ENCODE results near the gene HSD17B13. TPM values are rescaled to one million over a fixed set of nuclear protein-coding genes. Genes with fewer than 3 reads are reported as not detected.

The HSD17B13 gene
- total and polyA plus RNA-seq, 2 experiments from 2014 or later = 0.18 TPM; not detected in 1

- no peak for DNase-seq (ENCODE audit: low read depth in 1 of 2, low spot score in 1 of 2)
- Histone ChIP-seq H3K36me3 (peaks cover 4% of the 10 kb centered on the region), H3K27me3 (no peaks in the 10 kb centered on the region), H3K9me3 (ENCODE audit: low read depth) (no peaks in the 10 kb centered on the region), H3K27ac (no peak overlapping the region), H3K4me3 (no peak overlapping the region), H3K4me1 (ENCODE audit: low read depth) (no peaks in the 10 kb centered on the region)
- TF ChIP-seq CTCF (IDR thresholded peaks at IDR 0.05; ENCODE audit: low read depth, low read length) = no peak
These were observed 37.8 kb upstream of the HSD17B13 start for GRCh38 chr4:87360338-87360935.

- H3K9me3 ChIP-seq (ENCODE audit: low read depth) = no peaks in the 10 kb centered on the region
- H3K4me1 ChIP-seq (ENCODE audit: low read depth) = no peaks in the 10 kb centered on the region
- H3K27ac ChIP-seq = no peak overlapping the region
- H3K36me3 ChIP-seq = no peaks in the 10 kb centered on the region
- no peak for TF ChIP-seq CTCF (IDR thresholded peaks at IDR 0.05; ENCODE audit: low read depth, low read length)
- H3K27me3 ChIP-seq = no peaks in the 10 kb centered on the region
- no peak for DNase-seq (ENCODE audit: low read depth in 1 of 2, low spot score in 1 of 2)
- no peak overlapping the region for H3K4me3 ChIP-seq
These were observed 36.6 kb upstream of the HSD17B13 start for GRCh38 chr4:87359258-87359657.

GRCh38 chr4:87356832-87357526, 34.3 kb upstream of the HSD17B13 start:
- Histone ChIP-seq H3K36me3 (no peaks in the 10 kb centered on the region), H3K27me3 (no peaks in the 10 kb centered on the region), H3K4me1 (ENCODE audit: low read depth) (no peaks in the 10 kb centered on the region), H3K9me3 (ENCODE audit: low read depth) (no peaks in the 10 kb centered on the region), H3K27ac (no peak overlapping the region), H3K4me3 (no peak overlapping the region)
- no peak for DNase-seq (ENCODE audit: low read depth in 1 of 2, low spot score in 1 of 2)
- TF ChIP-seq CTCF (IDR thresholded peaks at IDR 0.05; ENCODE audit: low read depth, low read length) = no peak

GRCh38 chr4:87354168-87355102, 31.8 kb upstream of the HSD17B13 start:
- no peaks in the 10 kb centered on the region for H3K9me3 ChIP-seq (ENCODE audit: low read depth)
- DNase-seq (ENCODE audit: low read depth in 1 of 2, low spot score in 1 of 2) = peak in 1 of 2 donors; percentile 30
- no peak for TF ChIP-seq CTCF (IDR thresholded peaks at IDR 0.05; ENCODE audit: low read depth, low read length)
- H3K36me3 ChIP-seq = no peaks in the 10 kb centered on the region
- peak overlapping the region; percentile 27 for H3K27ac ChIP-seq
- no peaks in the 10 kb centered on the region for H3K27me3 ChIP-seq
- H3K4me1 ChIP-seq (ENCODE audit: low read depth) = no peaks in the 10 kb centered on the region
- no peak overlapping the region for H3K4me3 ChIP-seq

- no peaks in the 10 kb centered on the region for H3K27me3 ChIP-seq
- no peaks in the 10 kb centered on the region for H3K4me1 ChIP-seq (ENCODE audit: low read depth)
- DNase-seq (ENCODE audit: low read depth in 1 of 2, low spot score in 1 of 2) = peak; percentile 61 to 71
- H3K4me3 ChIP-seq = no peak overlapping the region
- no peaks in the 10 kb centered on the region for H3K9me3 ChIP-seq (ENCODE audit: low read depth)
- H3K36me3 ChIP-seq = no peaks in the 10 kb centered on the region
- H3K27ac ChIP-seq = peak overlapping the region; percentile 27
- peak; percentile 68 for TF ChIP-seq CTCF (IDR thresholded peaks at IDR 0.05; ENCODE audit: low read depth, low read length)
These were observed 30.9 kb upstream of the HSD17B13 start for GRCh38 chr4:87353592-87353991.
